HUES64 (cell line): ENCODE data around the gene MDH1B.

Experiments
- H3K27ac ChIP-seq: 2 replicates; pipeline ENCODE4 v1.7.0; 2013; ENCODE audit warnings: low read depth, low read length, inconsistent platforms
- H3K27me3 ChIP-seq: 2 replicates; pipeline ENCODE4 v1.6.1; 2013; ENCODE audit warnings: mild to moderate bottlenecking, low read length; ENCODE audit not compliant: insufficient read depth
- H3K36me3 ChIP-seq: 2 replicates; pipeline ENCODE4 v1.6.1; 2013; ENCODE audit warnings: mild to moderate bottlenecking, low read length; ENCODE audit not compliant: insufficient read depth
- H3K4me1 ChIP-seq: 2 replicates; pipeline ENCODE4 v1.6.1; 2013; ENCODE audit warnings: mild to moderate bottlenecking, low read length, moderate library complexity; ENCODE audit not compliant: insufficient read depth
- H3K4me3 ChIP-seq: 2 replicates; pipeline ENCODE4 v1.5.1; 2013; ENCODE audit warnings: mild to moderate bottlenecking, low read length, moderate library complexity
- H3K9ac ChIP-seq: 2 replicates; pipeline ENCODE4 v1.6.1; 2013; ENCODE audit warnings: mild to moderate bottlenecking, low read depth, low read length
- H3K9me3 ChIP-seq: 2 replicates; pipeline ENCODE4 v1.6.1; 2013; ENCODE audit warnings: low read depth, low read length; ENCODE audit not compliant: insufficient read depth
- WGBS: fragments of 150-250, 120-280 bp; methylation state at CpG from one replicate; pipeline ENCODE4 v1.1.7; 2013; ENCODE audit warnings: missing lambda C conversion rate; 5-methylcytosine and 5-hydroxymethylcytosine counted together

Gene MDH1B

DNA sequence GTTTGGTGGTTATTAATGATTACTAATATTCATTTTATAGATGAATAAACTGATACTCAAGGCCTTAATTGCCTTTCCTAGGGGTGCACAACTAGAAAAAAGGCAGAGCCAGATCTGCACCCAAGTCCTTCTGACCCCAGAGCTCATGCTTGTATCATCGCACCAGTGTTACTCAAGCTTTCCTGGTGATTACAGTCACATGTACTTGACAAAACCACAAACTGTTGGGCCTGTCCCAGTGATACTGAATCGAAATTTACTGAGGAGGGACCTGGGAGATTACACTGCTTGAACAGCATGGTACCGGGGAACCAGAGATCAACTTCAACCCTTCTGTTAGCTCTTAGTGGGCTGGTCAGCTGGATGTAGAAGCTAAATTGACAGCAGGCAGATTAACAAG lies 34.0 kb upstream of the MDH1B start:
- H3K36me3 ChIP-seq: peaks cover 10% of the 10 kb centered on the region
- peaks cover 41% of the 10 kb centered on the region for H3K4me1 ChIP-seq
- no peak overlapping the region for H3K4me3 ChIP-seq
- H3K27ac ChIP-seq: no peak overlapping the region
- no peaks in the 10 kb centered on the region for H3K9me3 ChIP-seq
- H3K27me3 ChIP-seq: no peaks in the 10 kb centered on the region
- no peak overlapping the region for H3K9ac ChIP-seq
- WGBS: 88% methylated on average over 3 of the region's 3 CpGs

DNA sequence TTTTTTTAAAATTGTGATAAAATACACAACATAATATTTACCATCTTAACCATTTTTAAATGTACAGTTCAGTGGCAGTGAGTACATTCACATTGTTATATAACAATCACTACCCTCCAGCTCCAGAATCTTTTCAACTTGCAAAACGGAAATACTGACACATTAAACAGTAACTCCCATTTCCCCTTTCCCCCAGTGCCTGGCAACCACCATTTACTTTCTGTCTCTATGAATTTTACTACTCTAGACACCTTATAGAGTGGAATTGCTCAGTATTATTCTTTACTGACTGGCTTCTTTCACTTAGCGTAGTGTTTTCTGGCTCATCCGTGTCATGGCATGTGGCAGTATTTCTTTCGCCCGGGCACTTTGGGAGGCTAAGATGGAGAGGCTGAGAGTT lies 32.9 kb upstream of the MDH1B start:
- no peaks in the 10 kb centered on the region for H3K9me3 ChIP-seq
- no peaks in the 10 kb centered on the region for H3K27me3 ChIP-seq
- H3K4me3 ChIP-seq: no peak overlapping the region
- 87% methylated on average over 5 of the region's 5 CpGs for WGBS
- no peak overlapping the region for H3K9ac ChIP-seq
- H3K4me1 ChIP-seq: peaks cover 33% of the 10 kb centered on the region
- peaks cover 19% of the 10 kb centered on the region for H3K36me3 ChIP-seq
- H3K27ac ChIP-seq: no peak overlapping the region

DNA sequence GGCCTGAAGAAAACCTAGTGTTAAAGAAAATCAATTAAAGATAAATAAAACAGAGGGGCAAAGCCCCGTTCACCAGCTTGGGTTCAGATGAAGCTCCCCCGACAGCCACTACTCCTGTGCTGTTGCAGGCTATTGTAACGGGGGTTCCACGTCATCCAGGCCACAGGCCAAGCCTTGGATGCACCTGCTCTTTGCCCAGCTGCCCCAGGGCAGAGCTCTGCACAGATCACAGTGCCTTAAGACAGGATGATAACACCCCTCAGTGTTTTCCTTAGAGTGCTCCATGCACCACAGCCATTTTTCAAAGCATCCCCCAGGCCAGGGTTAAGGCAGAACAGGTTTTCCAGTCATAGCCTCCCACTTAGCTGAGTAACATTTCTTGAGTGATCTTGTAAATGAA lies 32.2 kb upstream of the MDH1B start:
- WGBS: 95% methylated on average over 4 of the region's 4 CpGs
- Histone ChIP-seq H3K27me3 (no peaks in the 10 kb centered on the region), H3K4me3 (no peak overlapping the region), H3K27ac (no peak overlapping the region), H3K4me1 (peaks cover 29% of the 10 kb centered on the region), H3K9me3 (no peaks in the 10 kb centered on the region), H3K9ac (no peak overlapping the region), H3K36me3 (peaks cover 23% of the 10 kb centered on the region)

DNA sequence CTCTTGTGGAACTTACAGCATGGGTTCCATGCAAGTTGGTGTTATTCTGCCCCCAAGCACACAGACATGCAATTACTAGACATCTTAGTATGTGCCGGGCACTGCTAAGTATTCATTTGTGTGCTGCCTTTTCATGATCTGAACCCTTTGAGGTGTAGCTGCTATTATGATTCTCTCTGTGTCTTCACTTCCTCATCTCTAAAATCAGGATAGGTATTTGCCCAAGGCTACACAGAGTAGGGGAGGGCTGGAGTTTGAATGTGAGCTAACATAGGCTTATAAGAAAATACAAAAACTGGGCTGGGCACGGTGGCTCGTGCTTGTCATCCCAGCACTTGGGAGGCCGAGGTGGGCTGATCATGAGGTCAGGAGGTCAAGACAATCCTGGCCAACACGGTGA lies 27.5 kb upstream of the MDH1B start:
- WGBS: 97% methylated on average over 5 of the region's 5 CpGs
- peaks cover 70% of the 10 kb centered on the region for H3K36me3 ChIP-seq

DNA sequence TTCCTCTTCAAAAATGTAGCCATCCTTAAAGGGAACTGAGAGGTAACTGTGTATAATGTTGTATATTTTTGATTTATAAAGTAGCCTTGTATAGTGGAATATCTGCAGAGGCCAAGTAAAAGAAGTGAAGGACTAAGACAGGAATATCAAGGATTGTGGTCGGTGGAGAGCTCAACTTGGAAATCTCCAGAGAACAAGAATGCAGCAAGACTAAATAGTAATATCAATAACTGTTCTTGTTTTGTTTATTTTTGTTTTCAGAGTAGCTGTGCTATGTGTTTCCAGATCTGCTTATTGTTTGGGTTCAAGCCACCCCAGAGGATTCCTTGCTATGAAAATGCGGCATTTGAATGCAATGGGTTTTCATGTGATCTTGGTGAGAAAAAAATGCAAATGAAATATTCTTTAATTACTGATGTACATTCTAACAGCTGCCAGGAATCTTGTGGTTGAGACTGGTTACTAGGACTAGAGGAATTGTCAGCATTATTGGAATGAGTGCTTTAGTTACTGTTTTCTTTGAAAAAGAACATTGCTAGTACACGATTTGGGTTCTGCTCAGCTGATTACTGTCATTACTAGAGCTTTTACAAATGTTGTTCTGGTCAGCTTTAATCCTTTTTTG lies 25.3 kb upstream of the MDH1B start:
- 95% methylated on average over 3 of the region's 3 CpGs for WGBS
- Histone ChIP-seq H3K27me3 (no peaks in the 10 kb centered on the region), H3K4me1 (no peaks in the 10 kb centered on the region), H3K36me3 (peaks cover 92% of the 10 kb centered on the region), H3K9me3 (no peaks in the 10 kb centered on the region), H3K27ac (no peak overlapping the region), H3K4me3 (no peak overlapping the region), H3K9ac (no peak overlapping the region)

More for the DNA sequence above, 27.5 kb upstream of the MDH1B start:
- no peak overlapping the region for H3K4me3 ChIP-seq
- H3K9me3 ChIP-seq: no peaks in the 10 kb centered on the region
- H3K27me3 ChIP-seq: no peaks in the 10 kb centered on the region
- H3K27ac ChIP-seq: no peak overlapping the region
- H3K9ac ChIP-seq: no peak overlapping the region
- H3K4me1 ChIP-seq: no peaks in the 10 kb centered on the region

DNA sequence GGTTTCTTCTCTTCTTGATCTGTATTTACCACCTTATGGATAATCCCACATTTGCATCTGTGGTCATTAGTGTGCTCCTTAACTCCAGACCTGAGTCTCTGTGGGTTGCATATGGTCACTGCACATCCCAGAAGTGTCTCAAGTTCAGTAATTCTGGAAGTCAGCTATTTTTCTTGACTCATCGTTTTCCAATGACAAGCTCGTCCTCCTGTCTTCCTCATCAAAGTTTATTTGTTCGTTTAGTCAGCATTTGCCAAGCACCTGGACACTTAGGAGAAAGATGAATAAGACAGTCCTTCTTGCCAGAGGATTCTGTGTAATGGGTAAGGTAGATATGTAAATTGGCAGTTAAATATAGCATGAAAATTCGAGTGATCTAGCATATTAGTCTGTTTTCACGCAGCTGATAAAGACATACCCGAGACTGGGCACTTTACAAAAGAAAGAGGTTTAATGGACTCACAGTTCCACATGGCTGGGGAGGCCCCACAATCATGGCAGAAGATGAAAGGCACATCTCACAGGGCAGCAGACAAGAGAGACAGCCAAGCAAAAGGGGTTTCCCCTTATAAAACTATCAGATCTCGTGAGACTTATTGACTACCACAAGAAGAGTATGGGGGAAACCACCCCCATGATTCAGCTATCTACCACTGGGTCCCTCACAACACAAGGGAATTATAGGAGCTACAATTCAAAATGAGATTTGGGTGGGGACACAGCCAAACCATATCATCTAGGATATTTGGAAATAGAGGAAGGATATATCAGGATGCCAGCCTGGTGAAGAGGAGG lies 19.6 kb upstream of the MDH1B start:
- H3K4me1 ChIP-seq: no peaks in the 10 kb centered on the region
- WGBS: 93% methylated on average over 7 of the region's 7 CpGs

DNA sequence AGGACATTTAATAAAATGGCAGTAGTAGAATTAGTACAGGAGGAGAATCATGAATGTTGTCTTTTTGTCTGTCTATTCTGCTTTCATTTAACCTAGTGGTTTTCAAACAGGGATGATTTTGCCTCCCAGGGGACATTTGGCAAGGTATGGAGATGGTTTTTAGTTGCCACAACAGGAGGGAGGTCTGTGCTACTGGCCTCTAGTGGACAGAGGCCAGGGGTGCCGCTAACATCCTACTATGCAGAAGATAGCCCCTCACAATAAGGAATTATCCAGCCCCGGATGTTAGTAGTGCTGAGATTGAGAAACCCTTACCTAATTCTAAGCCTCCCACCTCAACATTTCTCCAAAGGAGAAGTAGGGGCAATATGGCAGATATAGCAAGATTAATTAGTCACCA lies 18.6 kb upstream of the MDH1B start:
- H3K4me3 ChIP-seq: no peak overlapping the region
- H3K36me3 ChIP-seq: peaks cover 88% of the 10 kb centered on the region
- no peaks in the 10 kb centered on the region for H3K4me1 ChIP-seq
- no peaks in the 10 kb centered on the region for H3K9me3 ChIP-seq
- H3K9ac ChIP-seq: no peak overlapping the region
- no peaks in the 10 kb centered on the region for H3K27me3 ChIP-seq
- no peak overlapping the region for H3K27ac ChIP-seq
- 100% methylated on average over 1 of the region's 2 CpGs for WGBS

More for the DNA sequence above, 19.6 kb upstream of the MDH1B start:
- Histone ChIP-seq H3K27ac (no peak overlapping the region), H3K4me3 (no peak overlapping the region), H3K27me3 (no peaks in the 10 kb centered on the region), H3K36me3 (peaks cover 88% of the 10 kb centered on the region), H3K9me3 (no peaks in the 10 kb centered on the region), H3K9ac (no peak overlapping the region)

DNA sequence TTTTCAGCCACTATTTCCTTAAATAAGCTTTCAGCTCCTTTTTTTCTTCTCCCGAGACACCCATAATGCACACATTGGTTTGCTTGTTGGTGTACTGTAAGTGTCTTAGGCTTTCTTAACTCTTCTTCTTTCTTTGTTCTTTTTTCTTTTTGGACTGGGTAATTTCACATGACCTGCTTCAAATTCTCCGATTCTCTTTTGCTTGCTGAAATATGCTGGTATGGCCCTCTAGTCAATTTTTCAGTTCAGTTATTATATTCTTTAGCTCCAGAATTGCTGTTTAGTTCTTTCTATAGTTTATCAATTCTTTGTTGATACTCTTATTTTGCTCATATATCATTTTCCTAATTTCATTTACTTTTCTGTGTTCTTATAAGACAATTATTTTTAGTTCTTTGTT lies 15.5 kb upstream of the MDH1B start:
- Histone ChIP-seq H3K4me1 (no peaks in the 10 kb centered on the region), H3K9me3 (peaks cover 8% of the 10 kb centered on the region; the same call in 1 of the 2 replicates), H3K27me3 (no peaks in the 10 kb centered on the region), H3K9ac (no peak overlapping the region), H3K4me3 (no peak overlapping the region), H3K27ac (no peak overlapping the region), H3K36me3 (peaks cover 86% of the 10 kb centered on the region)
- 100% methylated on average over 1 of the region's 2 CpGs for WGBS

DNA sequence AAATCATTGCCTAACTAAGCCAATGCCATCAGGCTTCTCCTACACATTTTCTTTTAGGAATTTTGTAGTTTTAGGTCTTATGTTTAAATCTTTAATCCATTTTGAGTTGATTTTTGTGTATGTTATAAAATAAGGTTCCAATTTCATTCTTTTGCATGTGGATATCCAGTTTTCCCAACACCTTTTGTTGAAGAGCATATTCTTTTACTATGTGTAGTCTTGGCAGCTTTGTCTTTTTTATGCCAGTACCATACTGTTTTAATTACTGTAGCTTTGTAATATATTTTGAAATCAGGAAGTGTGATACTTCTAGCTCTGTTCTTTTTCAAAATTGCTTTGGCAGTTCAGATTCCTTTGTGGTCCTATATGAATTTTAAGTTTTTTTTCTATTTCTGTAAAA lies 11.3 kb upstream of the MDH1B start:
- no peak overlapping the region for H3K27ac ChIP-seq
- no peaks in the 10 kb centered on the region for H3K4me1 ChIP-seq
- peaks cover 11% of the 10 kb centered on the region; the same call in 1 of the 2 replicates for H3K9me3 ChIP-seq
- peaks cover 95% of the 10 kb centered on the region for H3K36me3 ChIP-seq
- H3K9ac ChIP-seq: no peak overlapping the region
- H3K27me3 ChIP-seq: no peaks in the 10 kb centered on the region
- H3K4me3 ChIP-seq: no peak overlapping the region

DNA sequence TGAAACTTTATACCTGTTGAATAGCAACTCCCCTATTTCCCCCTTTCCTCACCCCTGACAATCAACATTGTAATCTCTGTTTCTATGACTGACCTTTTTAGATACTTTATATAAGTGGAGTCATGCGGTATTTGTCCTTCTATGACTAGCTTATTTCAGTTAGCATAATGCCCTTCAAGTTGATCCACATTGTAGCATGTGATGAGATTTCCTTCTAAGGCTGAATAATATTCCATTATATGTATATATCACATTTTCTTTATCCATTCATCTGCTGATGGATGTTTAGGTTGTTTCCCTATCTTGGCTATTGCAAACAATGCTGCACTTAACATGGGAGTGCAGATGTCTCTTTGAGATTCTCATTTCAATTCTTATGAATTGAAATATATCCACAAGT lies 9.7 kb upstream of the MDH1B start:
- Histone ChIP-seq H3K27ac (no peak overlapping the region), H3K27me3 (no peaks in the 10 kb centered on the region), H3K9me3 (peaks cover 11% of the 10 kb centered on the region; the same call in 1 of the 2 replicates), H3K4me3 (no peak overlapping the region), H3K36me3 (peaks cover 96% of the 10 kb centered on the region), H3K9ac (no peak overlapping the region), H3K4me1 (no peaks in the 10 kb centered on the region)
- WGBS: no CpG with 5 or more reads among the region's 1 CpG

DNA sequence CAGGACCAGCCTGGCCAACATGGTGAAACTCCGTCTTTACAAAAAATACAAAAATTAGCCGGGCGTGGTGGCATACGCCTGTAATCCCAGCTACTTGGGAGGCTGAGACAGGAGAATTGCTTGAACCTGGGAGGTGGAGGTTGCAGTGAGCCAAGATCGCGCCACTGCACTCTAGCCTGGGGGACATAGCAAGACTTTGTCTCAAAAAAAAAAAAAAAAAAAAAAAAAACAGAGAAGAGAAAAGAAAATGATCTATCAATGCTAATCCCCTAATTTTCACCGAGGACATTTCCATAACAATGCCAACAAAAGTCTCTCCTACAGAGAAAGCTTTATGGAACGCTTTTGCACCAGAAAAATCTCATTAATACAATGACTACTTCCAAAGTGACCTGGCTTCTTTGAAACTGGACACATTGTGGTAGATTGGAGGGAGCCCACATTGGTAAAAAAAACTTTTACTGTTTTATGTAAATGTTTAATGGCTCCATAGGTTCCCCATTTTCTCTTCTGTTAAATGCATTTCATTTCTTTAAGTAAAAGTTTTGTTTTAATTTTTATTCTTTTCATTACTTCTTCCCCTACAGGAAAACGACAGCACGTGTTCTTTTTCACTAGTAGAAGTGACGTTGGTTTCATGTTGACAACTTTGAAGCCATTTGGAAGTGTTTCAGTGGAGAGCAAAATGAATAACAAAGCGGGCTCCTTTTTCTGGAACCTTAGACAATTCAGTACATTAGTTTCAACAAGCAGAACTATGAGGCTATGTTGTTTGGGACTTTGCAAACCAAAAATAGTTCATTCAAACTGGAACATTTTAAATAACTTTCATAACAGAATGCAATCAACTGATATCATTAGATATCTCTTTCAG lies 1.2 kb upstream of the MDH1B start:
- Histone ChIP-seq H3K4me3 (peak overlapping the region; percentile 82), H3K4me1 (0 out of 2 replicates have a peak, but pooled peaks cover 4% of the 10 kb centered on the region), H3K9me3 (no peaks in the 10 kb centered on the region), H3K9ac (peak overlapping the region; percentile 91), H3K27ac (peak overlapping the region; percentile 66), H3K36me3 (peaks cover 42% of the 10 kb centered on the region), H3K27me3 (no peaks in the 10 kb centered on the region)
- 39% methylated on average over 11 of the region's 12 CpGs for WGBS
